HL-60 (cell line): Measurements from ENCODE around the gene SAFB.
A peak's percentile ranks its signal among the peaks of the same experiment; 100 is the strongest.

ENCODE experiments used
- DNase-seq, 2 experiments: peaks; one replicate each; pipeline ENCODE4 v3.0.0-alpha.2; 2010 to 2020; ENCODE audit warnings: low read depth in 1 of 2, low spot score in 1 of 2
- H3K27ac ChIP-seq: fragments of 250-450 bp; sonication (Bioruptor Pico); replicated peaks from 2 replicates; pipeline ENCODE4 v1.5.1; 2020; ENCODE audit warnings: mild to moderate bottlenecking, moderate library complexity
- H3K27me3 ChIP-seq: fragments of 250-450 bp; sonication (Bioruptor Pico); 2 replicates; pipeline ENCODE4 v1.5.1; 2021; ENCODE audit warnings: mild to moderate bottlenecking, moderate library complexity; ENCODE audit not compliant: insufficient read depth, poor library complexity, severe bottlenecking
- H3K4me3 ChIP-seq: replicated peaks from 2 replicates; pipeline ENCODE4 v1.5.1; 2011; ENCODE audit warnings: mild to moderate bottlenecking, control low read depth, low read length; ENCODE audit not compliant: insufficient read depth
- GABPA ChIP-seq: IDR thresholded peaks from 2 replicates; pipeline ENCODE4 v1.6.1; 2012; ENCODE audit warnings: low read depth
- POLR2AphosphoS5 ChIP-seq: IDR thresholded peaks from 2 replicates; pipeline ENCODE4 v1.6.1; 2012; ENCODE audit warnings: low read depth
- REST ChIP-seq: IDR thresholded peaks from 2 replicates; pipeline ENCODE4 v1.6.1; 2012; ENCODE audit warnings: low read depth; ENCODE audit not compliant: insufficient replicate concordance
- SPI1 ChIP-seq: IDR thresholded peaks from 2 replicates; pipeline ENCODE4 v1.6.1; 2012; ENCODE audit warnings: low read depth, mild to moderate bottlenecking, borderline replicate concordance
- TF ChIP-seq, protein P1 (sequence below): IDR thresholded peaks from one replicate; pipeline ENCODE4 v1.5.1; 2011; ENCODE audit warnings: low read length, control low read depth, inconsistent platforms; ENCODE audit not compliant: insufficient read depth

The SAFB gene

GRCh38 chr19:5690125-5690954, 67.5 kb downstream of the SAFB start, which contains the start of gene RPL36:
Gene RPL36 (plus strand): TSS chr19:5690295. CDS start chr19:5690508, 213 bp downstream.
- peak; percentile 33; the same call in 1 of the 2 replicates for TF ChIP-seq GABPA
- TF ChIP-seq POLR2AphosphoS5 = peak; percentile 99
- TF ChIP-seq, protein P1, sequence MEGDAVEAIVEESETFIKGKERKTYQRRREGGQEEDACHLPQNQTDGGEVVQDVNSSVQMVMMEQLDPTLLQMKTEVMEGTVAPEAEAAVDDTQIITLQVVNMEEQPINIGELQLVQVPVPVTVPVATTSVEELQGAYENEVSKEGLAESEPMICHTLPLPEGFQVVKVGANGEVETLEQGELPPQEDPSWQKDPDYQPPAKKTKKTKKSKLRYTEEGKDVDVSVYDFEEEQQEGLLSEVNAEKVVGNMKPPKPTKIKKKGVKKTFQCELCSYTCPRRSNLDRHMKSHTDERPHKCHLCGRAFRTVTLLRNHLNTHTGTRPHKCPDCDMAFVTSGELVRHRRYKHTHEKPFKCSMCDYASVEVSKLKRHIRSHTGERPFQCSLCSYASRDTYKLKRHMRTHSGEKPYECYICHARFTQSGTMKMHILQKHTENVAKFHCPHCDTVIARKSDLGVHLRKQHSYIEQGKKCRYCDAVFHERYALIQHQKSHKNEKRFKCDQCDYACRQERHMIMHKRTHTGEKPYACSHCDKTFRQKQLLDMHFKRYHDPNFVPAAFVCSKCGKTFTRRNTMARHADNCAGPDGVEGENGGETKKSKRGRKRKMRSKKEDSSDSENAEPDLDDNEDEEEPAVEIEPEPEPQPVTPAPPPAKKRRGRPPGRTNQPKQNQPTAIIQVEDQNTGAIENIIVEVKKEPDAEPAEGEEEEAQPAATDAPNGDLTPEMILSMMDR = peak; percentile 98
- TF ChIP-seq SPI1 = no peak
- peak; percentile 85 for TF ChIP-seq REST

GRCh38 chr19:5690955-5691821, 68.3 kb downstream of the SAFB start:
- TF ChIP-seq REST (no peak), GABPA (no peak), POLR2AphosphoS5 (no peak; the same call in 1 of the 2 replicates)
- TF ChIP-seq, protein P1 = no peak
- H3K27ac ChIP-seq = peak overlapping the region; percentile 98
- DNase-seq = peak in 1 of 2 experiments; percentile 67
- peak overlapping the region; percentile 80 for H3K4me3 ChIP-seq
- no peaks in the 10 kb centered on the region for H3K27me3 ChIP-seq

More at GRCh38 chr19:5690125-5690954, 67.5 kb downstream of the SAFB start, which contains the start of gene RPL36:
- H3K27me3 ChIP-seq = no peaks in the 10 kb centered on the region
- H3K4me3 ChIP-seq = peak within 1 kb of the TSS; percentile 80
- peak; percentile 96 to 97 for DNase-seq
- peak within 1 kb of the TSS; percentile 98 for H3K27ac ChIP-seq

GRCh38 chr19:5691822-5692722, 69.2 kb downstream of the SAFB start:
- no peaks in the 10 kb centered on the region for H3K27me3 ChIP-seq
- TF ChIP-seq SPI1 = no peak
- TF ChIP-seq POLR2AphosphoS5 = peak; percentile 66
- peak overlapping the region; percentile 80 for H3K4me3 ChIP-seq
- DNase-seq = no peak
- peak overlapping the region; percentile 98 for H3K27ac ChIP-seq
